Measurements from ENCODE around the gene NANOS1.

NANOS1 gene

GRCh38 chr10:119049361-119049760 lies 19.8 kb downstream of the NANOS1 start:
- no peak overlapping the region for H2BK15ac ChIP-seq (ENCODE audit: low read length)
- no peak for DNase-seq (ENCODE audit: low spot score)
- no peak overlapping the region for H3K14ac ChIP-seq (ENCODE audit: low read length)
- no peak overlapping the region for H3K23ac ChIP-seq (ENCODE audit: low read depth, low read length, poor library complexity)
- no peaks in the 10 kb centered on the region for H3K4me1 ChIP-seq (ENCODE audit: control insufficient read depth in 2 of 2, insufficient read depth in 1 of 2, low read depth in 1 of 2, low read length in 2 of 2)
- H2AFZ ChIP-seq (ENCODE audit: low read length), result no peak overlapping the region
- peaks cover 41 to 100% of the 10 kb centered on the region in 2 donors for H3K36me3 ChIP-seq (replicated peaks in 1 of 2; ENCODE audit: control insufficient read depth in 2 of 2, insufficient read depth in 2 of 2, low read length in 2 of 2)
- WGBS, 2 donors (ENCODE audit: extremely low coverage in 2 of 2, insufficient read length in 2 of 2, insufficient replicate concordance in 1 of 2), result no CpG with 5 or more reads among the region's 5 CpGs
- H2BK12ac ChIP-seq (ENCODE audit: low read length), result no peak overlapping the region
- H3K9ac ChIP-seq (ENCODE audit: low read depth, low read length, poor library complexity), result no peak overlapping the region
- no peak overlapping the region for H2BK5ac ChIP-seq (ENCODE audit: low read length)
- H4K8ac ChIP-seq (ENCODE audit: low read depth, low read length), result no peak overlapping the region
- no peaks in the 10 kb centered on the region for H3K27me3 ChIP-seq (ENCODE audit: control insufficient read depth in 3 of 3, insufficient read depth in 3 of 3, low read depth in 1 of 3, low read length in 3 of 3)
- H3K27ac ChIP-seq (replicated peaks; ENCODE audit: low read length), result no peak overlapping the region
- no peak overlapping the region for H3K18ac ChIP-seq (ENCODE audit: low read length)
- no peak overlapping the region for H3K4me2 ChIP-seq (ENCODE audit: insufficient read depth, low read length, poor library complexity, severe bottlenecking)
- H3K79me1 ChIP-seq (ENCODE audit: low read depth, low read length), result peaks cover 2% of the 10 kb centered on the region
- H4K91ac ChIP-seq (ENCODE audit: low read depth, low read length, poor library complexity), result no peak overlapping the region
- H3K4me3 ChIP-seq (ENCODE audit: low read length in 2 of 2), result no peak overlapping the region
- no peak overlapping the region for H2BK120ac ChIP-seq (ENCODE audit: low read depth, low read length)
- no peak overlapping the region for H2AK5ac ChIP-seq (ENCODE audit: low read depth, low read length)
- no peak overlapping the region for H3K4ac ChIP-seq (ENCODE audit: low read length)
- peaks cover 2 to 4% of the 10 kb centered on the region in 2 donors for H3K9me3 ChIP-seq (replicated peaks in 1 of 2; ENCODE audit: control insufficient read depth in 2 of 2, insufficient read depth in 1 of 2, low read depth in 1 of 2, low read length in 2 of 2)

DNA sequence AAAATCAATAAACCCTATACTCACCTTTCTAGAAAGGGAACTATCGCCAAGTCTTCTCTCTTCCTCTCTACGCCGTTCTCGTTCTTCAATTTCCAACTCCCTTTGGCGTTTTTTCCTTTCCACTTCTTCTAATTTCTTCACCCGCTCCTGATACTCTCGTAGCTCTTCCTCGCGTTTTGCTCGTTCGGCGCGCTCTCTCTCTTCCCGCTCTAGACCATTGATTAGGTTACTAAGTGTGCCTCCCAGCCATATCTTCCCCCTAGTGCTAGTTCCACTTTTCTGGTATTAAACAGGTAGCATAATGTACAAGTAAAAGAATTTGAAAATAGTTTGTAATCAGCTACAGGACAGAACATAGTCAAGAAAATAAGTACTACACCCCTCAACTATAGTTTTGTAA lies 20.3 kb downstream of the NANOS1 start:
- H3K4me3 ChIP-seq (ENCODE audit: low read length in 2 of 2), result no peak overlapping the region
- H2BK120ac ChIP-seq (ENCODE audit: low read depth, low read length), result no peak overlapping the region
- H3K27me3 ChIP-seq (ENCODE audit: control insufficient read depth in 3 of 3, insufficient read depth in 3 of 3, low read depth in 1 of 3, low read length in 3 of 3), result no peaks in the 10 kb centered on the region
- no peaks in the 10 kb centered on the region for H3K4me1 ChIP-seq (ENCODE audit: control insufficient read depth in 2 of 2, insufficient read depth in 1 of 2, low read depth in 1 of 2, low read length in 2 of 2)
- H2AK5ac ChIP-seq (ENCODE audit: low read depth, low read length), result no peak overlapping the region
- WGBS, 2 donors (ENCODE audit: extremely low coverage in 2 of 2, insufficient read length in 2 of 2, insufficient replicate concordance in 1 of 2), result 100% methylated on average over 5 to 6 of the region's 14 CpGs
- no peak overlapping the region for H2BK12ac ChIP-seq (ENCODE audit: low read length)
- H2BK5ac ChIP-seq (ENCODE audit: low read length), result no peak overlapping the region
- H3K4me2 ChIP-seq (ENCODE audit: insufficient read depth, low read length, poor library complexity, severe bottlenecking), result no peak overlapping the region
- no peak overlapping the region for H3K9ac ChIP-seq (ENCODE audit: low read depth, low read length, poor library complexity)
- peaks cover 43 to 100% of the 10 kb centered on the region in 2 donors for H3K36me3 ChIP-seq (replicated peaks in 1 of 2; ENCODE audit: control insufficient read depth in 2 of 2, insufficient read depth in 2 of 2, low read length in 2 of 2)
- H2AFZ ChIP-seq (ENCODE audit: low read length), result no peak overlapping the region
- H3K23ac ChIP-seq (ENCODE audit: low read depth, low read length, poor library complexity), result no peak overlapping the region
- no peak overlapping the region for H3K18ac ChIP-seq (ENCODE audit: low read length)
- no peak overlapping the region for H3K27ac ChIP-seq (replicated peaks; ENCODE audit: low read length)
- no peak overlapping the region for H3K4ac ChIP-seq (ENCODE audit: low read length)
- H4K8ac ChIP-seq (ENCODE audit: low read depth, low read length), result no peak overlapping the region
- H3K9me3 ChIP-seq (replicated peaks in 1 of 2; ENCODE audit: control insufficient read depth in 2 of 2, insufficient read depth in 1 of 2, low read depth in 1 of 2, low read length in 2 of 2), result peaks cover 2 to 4% of the 10 kb centered on the region in 2 donors
- no peak overlapping the region for H2BK15ac ChIP-seq (ENCODE audit: low read length)
- no peak for DNase-seq (ENCODE audit: low spot score)
- H3K79me1 ChIP-seq (ENCODE audit: low read depth, low read length), result peaks cover 2% of the 10 kb centered on the region
- H3K14ac ChIP-seq (ENCODE audit: low read length), result no peak overlapping the region
- H4K91ac ChIP-seq (ENCODE audit: low read depth, low read length, poor library complexity), result no peak overlapping the region

DNA sequence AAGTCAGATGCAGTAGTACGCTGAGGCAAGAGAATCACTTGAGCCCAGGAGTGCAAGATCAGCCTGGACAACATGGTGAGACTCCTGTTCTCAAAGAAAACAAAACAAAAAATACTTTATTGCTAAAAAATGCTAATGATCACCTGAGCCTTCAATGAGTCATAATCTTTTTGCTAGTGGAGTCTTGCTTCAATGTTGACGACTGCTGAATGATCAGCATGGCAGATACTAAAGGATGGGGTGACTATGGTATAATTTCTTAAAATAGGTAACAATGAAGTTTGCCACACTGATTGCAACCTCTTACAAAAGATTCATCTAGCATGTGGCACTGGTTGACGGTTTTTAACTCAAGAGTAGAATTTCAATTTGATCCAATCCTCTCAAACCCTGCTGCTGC lies 22.3 kb downstream of the NANOS1 start:
- no peak for DNase-seq (ENCODE audit: low spot score)
- no peaks in the 10 kb centered on the region for H3K79me1 ChIP-seq (ENCODE audit: low read depth, low read length)
- H4K91ac ChIP-seq (ENCODE audit: low read depth, low read length, poor library complexity), result no peak overlapping the region
- no peak overlapping the region for H3K23ac ChIP-seq (ENCODE audit: low read depth, low read length, poor library complexity)
- H2BK120ac ChIP-seq (ENCODE audit: low read depth, low read length), result no peak overlapping the region
- H3K36me3 ChIP-seq (replicated peaks in 1 of 2; ENCODE audit: control insufficient read depth in 2 of 2, insufficient read depth in 2 of 2, low read length in 2 of 2), result peaks cover 44 to 100% of the 10 kb centered on the region in 2 donors
- H3K18ac ChIP-seq (ENCODE audit: low read length), result no peak overlapping the region
- H2AFZ ChIP-seq (ENCODE audit: low read length), result no peak overlapping the region
- peaks cover 2 to 4% of the 10 kb centered on the region in 2 donors for H3K9me3 ChIP-seq (replicated peaks in 1 of 2; ENCODE audit: control insufficient read depth in 2 of 2, insufficient read depth in 1 of 2, low read depth in 1 of 2, low read length in 2 of 2)
- H3K4me3 ChIP-seq (ENCODE audit: low read length in 2 of 2), result no peak overlapping the region
- no peak overlapping the region for H3K4ac ChIP-seq (ENCODE audit: low read length)
- H2AK5ac ChIP-seq (ENCODE audit: low read depth, low read length), result no peak overlapping the region
- no peak overlapping the region for H3K9ac ChIP-seq (ENCODE audit: low read depth, low read length, poor library complexity)
- no peak overlapping the region for H2BK12ac ChIP-seq (ENCODE audit: low read length)
- H4K8ac ChIP-seq (ENCODE audit: low read depth, low read length), result no peak overlapping the region
- H3K27ac ChIP-seq (replicated peaks; ENCODE audit: low read length), result no peak overlapping the region
- no CpG with 5 or more reads among the region's 3 CpGs for WGBS, 2 donors (ENCODE audit: extremely low coverage in 2 of 2, insufficient read length in 2 of 2, insufficient replicate concordance in 1 of 2)
- no peaks in the 10 kb centered on the region for H3K4me1 ChIP-seq (ENCODE audit: control insufficient read depth in 2 of 2, insufficient read depth in 1 of 2, low read depth in 1 of 2, low read length in 2 of 2)
- H3K4me2 ChIP-seq (ENCODE audit: insufficient read depth, low read length, poor library complexity, severe bottlenecking), result no peak overlapping the region
- no peak overlapping the region for H3K14ac ChIP-seq (ENCODE audit: low read length)
- no peaks in the 10 kb centered on the region for H3K27me3 ChIP-seq (ENCODE audit: control insufficient read depth in 3 of 3, insufficient read depth in 3 of 3, low read depth in 1 of 3, low read length in 3 of 3)
- H2BK5ac ChIP-seq (ENCODE audit: low read length), result no peak overlapping the region
- no peak overlapping the region for H2BK15ac ChIP-seq (ENCODE audit: low read length)

DNA sequence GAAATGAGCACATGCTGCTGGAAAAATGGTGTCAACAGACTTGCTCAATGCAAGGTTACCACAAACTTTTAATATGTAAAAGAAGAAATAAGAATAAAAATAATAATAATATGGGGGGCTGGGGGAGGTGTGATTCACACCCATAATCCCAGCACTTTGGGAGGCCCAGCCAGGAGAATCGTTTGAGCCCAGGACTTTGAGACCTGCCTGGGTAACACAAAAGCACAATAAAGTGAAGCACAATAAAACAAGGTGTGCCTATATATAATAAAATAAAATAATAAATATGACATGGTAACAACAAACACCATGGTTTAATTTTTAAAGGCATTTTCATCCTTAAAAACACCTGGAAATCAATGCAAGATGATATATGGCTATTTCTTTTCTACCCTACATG lies 26.0 kb downstream of the NANOS1 start:
- Histone ChIP-seq H3K4me2 (ENCODE audit: insufficient read depth, low read length, poor library complexity, severe bottlenecking) (no peak overlapping the region), H3K4me1 (ENCODE audit: control insufficient read depth in 2 of 2, insufficient read depth in 1 of 2, low read depth in 1 of 2, low read length in 2 of 2) (no peaks in the 10 kb centered on the region), H2BK5ac (ENCODE audit: low read length) (no peak overlapping the region), H2BK120ac (ENCODE audit: low read depth, low read length) (no peak overlapping the region), H2AFZ (ENCODE audit: low read length) (no peak overlapping the region), H3K14ac (ENCODE audit: low read length) (no peak overlapping the region), H3K9ac (ENCODE audit: low read depth, low read length, poor library complexity) (no peak overlapping the region), H3K23ac (ENCODE audit: low read depth, low read length, poor library complexity) (no peak overlapping the region), H3K27ac (replicated peaks; ENCODE audit: low read length) (no peak overlapping the region), H3K36me3 (replicated peaks in 1 of 2; ENCODE audit: control insufficient read depth in 2 of 2, insufficient read depth in 2 of 2, low read length in 2 of 2) (peaks cover 49 to 100% of the 10 kb centered on the region in 2 donors), H4K8ac (ENCODE audit: low read depth, low read length) (no peak overlapping the region), H2BK12ac (ENCODE audit: low read length) (no peak overlapping the region), H3K4me3 (ENCODE audit: low read length in 2 of 2) (no peak overlapping the region), H3K4ac (ENCODE audit: low read length) (no peak overlapping the region), H2AK5ac (ENCODE audit: low read depth, low read length) (no peak overlapping the region), H3K18ac (ENCODE audit: low read length) (no peak overlapping the region), H3K9me3 (replicated peaks in 1 of 2; ENCODE audit: control insufficient read depth in 2 of 2, insufficient read depth in 1 of 2, low read depth in 1 of 2, low read length in 2 of 2) (peaks cover 2 to 4% of the 10 kb centered on the region in 2 donors), H3K27me3 (ENCODE audit: control insufficient read depth in 3 of 3, insufficient read depth in 3 of 3, low read depth in 1 of 3, low read length in 3 of 3) (no peaks in the 10 kb centered on the region), H4K91ac (ENCODE audit: low read depth, low read length, poor library complexity) (no peak overlapping the region), H2BK15ac (ENCODE audit: low read length) (no peak overlapping the region), H3K79me1 (ENCODE audit: low read depth, low read length) (no peaks in the 10 kb centered on the region)
- DNase-seq (ENCODE audit: low spot score), result no peak
- WGBS, 2 donors (ENCODE audit: extremely low coverage in 2 of 2, insufficient read length in 2 of 2, insufficient replicate concordance in 1 of 2), result no CpG with 5 or more reads among the region's 1 CpG

Measured in neuronal stem cell (in vitro differentiated cells).